Liver (tissue), 3 donors: ENCODE results near the gene REG1B.

ENCODE experiments used
- ATF3 ChIP-seq: IDR thresholded peaks from 2 replicates; pipeline ENCODE4 v1.6.1; 2016; ENCODE audit warnings: antibody characterized with exemption
- CTCF ChIP-seq: fragments of 150-350 bp; IDR thresholded peaks from 2 replicates; pipeline ENCODE4 v1.5.1; 2017; ENCODE audit warnings: improper control_type of control experiment, low read depth, low read length; ENCODE audit not compliant: missing input control
- FOXA1 ChIP-seq: IDR thresholded peaks from 2 replicates; pipeline ENCODE4 v1.6.1; 2016; ENCODE audit warnings: antibody characterized with exemption
- JUND ChIP-seq, 2 donors: IDR thresholded peaks; 2 replicates each; pipeline ENCODE4 v1.6.1; 2016; ENCODE audit warnings: antibody characterized with exemption in 2 of 2
- MAX ChIP-seq: IDR thresholded peaks from 2 replicates; pipeline ENCODE4 v1.6.1; 2016; ENCODE audit warnings: antibody characterized with exemption
- RAD21 ChIP-seq, 2 donors: IDR thresholded peaks; 2 replicates each; pipeline ENCODE4 v1.6.1; 2016; ENCODE audit warnings: antibody characterized with exemption in 2 of 2, mild to moderate bottlenecking in 2 of 2
- REST ChIP-seq: IDR thresholded peaks from 2 replicates; pipeline ENCODE4 v1.6.1; 2016; ENCODE audit warnings: antibody characterized with exemption, mild to moderate bottlenecking
- RXRA ChIP-seq, 2 donors: IDR thresholded peaks; 2 replicates each; pipeline ENCODE4 v1.6.1; 2017 to 2018; ENCODE audit warnings: antibody characterized with exemption in 2 of 2, mild to moderate bottlenecking in 1 of 2
- YY1 ChIP-seq: IDR thresholded peaks from 2 replicates; pipeline ENCODE4 v1.6.1; 2016; ENCODE audit warnings: antibody characterized with exemption, mild to moderate bottlenecking
- donor health status: healthy.
- donor health status: healthy.

- TF ChIP-seq CTCF, result no peak
- no peak for TF ChIP-seq ATF3
- no peak for TF ChIP-seq REST
- no peak for TF ChIP-seq RXRA (IDR thresholded peaks at IDR 0.05)
- TF ChIP-seq FOXA1, result no peak
- TF ChIP-seq MAX, result no peak
- TF ChIP-seq RAD21 (IDR thresholded peaks at IDR 0.05), result no peak
- TF ChIP-seq JUND (IDR thresholded peaks at IDR 0.05), result no peak
- TF ChIP-seq YY1, result no peak
These were observed 16.7 kb downstream of the REG1B start for GRCh38 chr2:79071078-79071477.
